ENCODE data around the gene AIFM3. TPM values are rescaled to one million over a fixed set of nuclear protein-coding genes. Genes with fewer than 3 reads are reported as not detected.

The AIFM3 gene
- total RNA-seq, 1 donor from 2014 or later = 1.8 TPM

GRCh38 chr22:20953668-20954500, 13.2 kb upstream of the AIFM3 start:
- H3K27me3 Mint-ChIP-seq = peaks cover 9% of the 10 kb centered on the region
- peaks cover 16% of the 10 kb centered on the region for H3K36me3 Mint-ChIP-seq (ENCODE audit: insufficient read depth)
- TF ChIP-seq CTCF (IDR thresholded peaks at IDR 0.05; ENCODE audit: unreplicated experiment) = no peak
- peak overlapping the region; percentile 78 for H3K27ac Mint-ChIP-seq
- H3K4me1 Mint-ChIP-seq (ENCODE audit: low read depth) = peaks cover 52% of the 10 kb centered on the region
- H3K9me3 Mint-ChIP-seq (ENCODE audit: low read depth) = no peaks in the 10 kb centered on the region
- DNase-seq (ENCODE audit: low spot score, unreplicated experiment) = no peak
- H3K4me3 Mint-ChIP-seq (ENCODE audit: low read depth) = peak overlapping the region; percentile 21

- Mint-ChIP-seq H3K9me3 (ENCODE audit: low read depth) (no peaks in the 10 kb centered on the region), H3K4me1 (ENCODE audit: low read depth) (peaks cover 39% of the 10 kb centered on the region), H3K4me3 (ENCODE audit: low read depth) (no peak overlapping the region), H3K36me3 (ENCODE audit: insufficient read depth) (peaks cover 9% of the 10 kb centered on the region), H3K27ac (no peak overlapping the region), H3K27me3 (peaks cover 9% of the 10 kb centered on the region)
- TF ChIP-seq CTCF (IDR thresholded peaks at IDR 0.05; ENCODE audit: unreplicated experiment) = no peak
- DNase-seq (ENCODE audit: low spot score, unreplicated experiment) = no peak
These were observed 11.5 kb upstream of the AIFM3 start for GRCh38 chr22:20955548-20955947.

- H3K27ac Mint-ChIP-seq = no peak overlapping the region
These were observed 10.6 kb upstream of the AIFM3 start for GRCh38 chr22:20956258-20957101.

GRCh38 chr22:20957102-20957682, 9.9 kb upstream of the AIFM3 start:
- Mint-ChIP-seq H3K27ac (no peak overlapping the region), H3K4me3 (ENCODE audit: low read depth) (peak overlapping the region; percentile 69), H3K9me3 (ENCODE audit: low read depth) (no peaks in the 10 kb centered on the region), H3K27me3 (peaks cover 9% of the 10 kb centered on the region), H3K4me1 (ENCODE audit: low read depth) (peaks cover 23% of the 10 kb centered on the region), H3K36me3 (ENCODE audit: insufficient read depth) (peaks cover 9% of the 10 kb centered on the region)
- TF ChIP-seq CTCF (IDR thresholded peaks at IDR 0.05; ENCODE audit: unreplicated experiment) = no peak
- DNase-seq (ENCODE audit: low spot score, unreplicated experiment) = no peak

More at GRCh38 chr22:20956258-20957101, 10.6 kb upstream of the AIFM3 start:
- DNase-seq (ENCODE audit: low spot score, unreplicated experiment) = no peak
- H3K36me3 Mint-ChIP-seq (ENCODE audit: insufficient read depth) = peaks cover 9% of the 10 kb centered on the region
- peaks cover 30% of the 10 kb centered on the region for H3K4me1 Mint-ChIP-seq (ENCODE audit: low read depth)
- no peaks in the 10 kb centered on the region for H3K9me3 Mint-ChIP-seq (ENCODE audit: low read depth)
- peak; percentile 22 for TF ChIP-seq CTCF (IDR thresholded peaks at IDR 0.05; ENCODE audit: unreplicated experiment)
- H3K27me3 Mint-ChIP-seq = peaks cover 9% of the 10 kb centered on the region
- peak overlapping the region; percentile 55 for H3K4me3 Mint-ChIP-seq (ENCODE audit: low read depth)
